ENCODE results near the gene PLEKHA3. TPM values are rescaled to one million over a fixed set of nuclear protein-coding genes. Genes with fewer than 3 reads are reported as not detected.

Gene PLEKHA3
- total RNA-seq, 2 donors from 2014 or later = 19.3 to 26.1 TPM

DNA sequence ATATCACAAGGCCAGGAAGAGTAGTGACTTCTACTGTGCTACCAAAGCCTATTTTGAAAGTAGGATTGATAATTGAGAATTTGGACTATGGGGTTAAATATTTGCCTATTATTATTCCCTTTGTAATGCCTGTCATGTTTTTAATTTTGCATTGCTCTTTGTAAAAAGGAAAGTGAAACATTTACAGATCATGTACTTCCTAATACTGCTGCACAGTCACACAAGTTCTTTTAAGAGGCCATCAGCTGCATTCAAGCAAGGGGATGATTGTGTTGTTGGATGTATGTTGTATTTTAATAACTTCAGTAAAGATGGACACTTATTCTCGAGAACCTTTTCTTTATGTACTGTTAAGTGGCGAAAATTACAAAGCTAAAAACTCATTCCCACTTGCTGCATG is 70.1 kb downstream of the PLEKHA3 start:
- Histone ChIP-seq H3K27ac (no peak overlapping the region), H3K9ac (ENCODE audit: low read depth in 2 of 2, low read length in 2 of 2) (no peak overlapping the region), H3K4me1 (no peaks in the 10 kb centered on the region), H3K4me3 (no peak overlapping the region), H3K9me3 (no peaks in the 10 kb centered on the region), H3K36me3 (no peaks in the 10 kb centered on the region), H3K27me3 (no peaks in the 10 kb centered on the region)
- intact Hi-C loops (cut with DNase I) = no loop called here
- TF ChIP-seq, protein P1, sequence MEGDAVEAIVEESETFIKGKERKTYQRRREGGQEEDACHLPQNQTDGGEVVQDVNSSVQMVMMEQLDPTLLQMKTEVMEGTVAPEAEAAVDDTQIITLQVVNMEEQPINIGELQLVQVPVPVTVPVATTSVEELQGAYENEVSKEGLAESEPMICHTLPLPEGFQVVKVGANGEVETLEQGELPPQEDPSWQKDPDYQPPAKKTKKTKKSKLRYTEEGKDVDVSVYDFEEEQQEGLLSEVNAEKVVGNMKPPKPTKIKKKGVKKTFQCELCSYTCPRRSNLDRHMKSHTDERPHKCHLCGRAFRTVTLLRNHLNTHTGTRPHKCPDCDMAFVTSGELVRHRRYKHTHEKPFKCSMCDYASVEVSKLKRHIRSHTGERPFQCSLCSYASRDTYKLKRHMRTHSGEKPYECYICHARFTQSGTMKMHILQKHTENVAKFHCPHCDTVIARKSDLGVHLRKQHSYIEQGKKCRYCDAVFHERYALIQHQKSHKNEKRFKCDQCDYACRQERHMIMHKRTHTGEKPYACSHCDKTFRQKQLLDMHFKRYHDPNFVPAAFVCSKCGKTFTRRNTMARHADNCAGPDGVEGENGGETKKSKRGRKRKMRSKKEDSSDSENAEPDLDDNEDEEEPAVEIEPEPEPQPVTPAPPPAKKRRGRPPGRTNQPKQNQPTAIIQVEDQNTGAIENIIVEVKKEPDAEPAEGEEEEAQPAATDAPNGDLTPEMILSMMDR (IDR thresholded peaks at IDR 0.05) = no peak
- no peak for DNase-seq

DNA sequence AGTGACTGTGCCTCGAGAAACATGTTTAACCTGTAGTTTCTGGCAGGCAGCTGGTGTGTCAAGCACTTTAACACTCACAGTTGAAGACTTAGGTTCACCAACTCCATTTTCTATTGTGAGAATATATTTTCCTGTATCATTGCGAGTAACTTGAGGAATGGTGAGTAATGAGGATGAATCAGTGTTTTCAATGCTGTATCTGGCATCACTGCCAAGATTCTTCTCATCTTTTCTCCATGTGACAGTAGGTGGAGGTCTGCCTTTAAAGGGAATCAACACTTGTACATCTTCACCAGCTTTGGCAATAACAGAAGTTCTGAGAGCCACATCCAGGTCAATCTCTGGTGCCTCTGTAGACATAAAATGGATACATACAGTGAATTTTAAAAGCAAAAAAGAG is 72.8 kb downstream of the PLEKHA3 start:
- intact Hi-C loops (cut with DNase I) = no loop called here
- H3K36me3 ChIP-seq = no peaks in the 10 kb centered on the region
- H3K27ac ChIP-seq = no peak overlapping the region
- H3K4me1 ChIP-seq = no peaks in the 10 kb centered on the region
- H3K9ac ChIP-seq (ENCODE audit: low read depth in 2 of 2, low read length in 2 of 2) = no peak overlapping the region
- TF ChIP-seq, protein P1 (IDR thresholded peaks at IDR 0.05) = no peak
- no peaks in the 10 kb centered on the region for H3K27me3 ChIP-seq
- DNase-seq = no peak
- no peaks in the 10 kb centered on the region for H3K9me3 ChIP-seq
- no peak overlapping the region for H3K4me3 ChIP-seq

Other genes starting within 250 kb of the PLEKHA3 start
- 10 to 100 TPM; 34.0 to 37.1 TPM for gene PRKRA, start 29.3 kb upstream of the PLEKHA3 start, total RNA-seq
- 1 to 10 TPM in 1 of 2 donors, under 1 TPM in 1; 0.96 to 1.8 TPM for gene PJVK, start 29.1 kb upstream of the PLEKHA3 start, total RNA-seq
- 1 to 10 TPM; 2.6 to 3.9 TPM for gene FKBP7, start 1.9 kb upstream of the PLEKHA3 start, total RNA-seq